ENCODE results near the gene HPSE. TPM values are rescaled to one million over a fixed set of nuclear protein-coding genes. Genes with fewer than 3 reads are reported as not detected.

The HPSE gene
- total and polyA plus RNA-seq, 2 of the 13 experiments (the other 11 are each of a cell fraction or from before 2014, with no cell fraction given) = not detected

DNA sequence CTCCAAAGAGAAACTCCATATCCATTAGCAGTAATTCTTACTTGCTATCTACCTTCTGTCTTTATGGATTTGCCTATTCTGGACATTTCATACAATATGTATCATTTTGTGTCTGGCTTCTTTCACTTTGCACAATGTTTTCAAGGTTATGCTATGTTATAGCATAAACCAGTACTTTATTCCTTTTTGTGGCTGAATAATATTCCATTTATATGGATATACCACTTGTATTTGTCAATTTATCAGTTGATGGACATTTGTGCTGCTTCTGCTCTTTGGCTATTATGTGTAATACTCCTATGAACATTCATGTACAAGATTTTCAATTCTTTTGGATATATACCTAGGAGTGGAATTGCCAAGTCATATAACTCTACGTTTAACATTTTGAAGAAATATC lies 18.9 kb upstream of the HPSE start:
- intact Hi-C loops (cut with micrococcal nuclease; ENCODE audit: unreplicated experiment) = no loop called here
- no peaks in the 10 kb centered on the region for H3K79me2 ChIP-seq (ENCODE audit: insufficient read depth, low read length)
- TF ChIP-seq, protein P1, sequence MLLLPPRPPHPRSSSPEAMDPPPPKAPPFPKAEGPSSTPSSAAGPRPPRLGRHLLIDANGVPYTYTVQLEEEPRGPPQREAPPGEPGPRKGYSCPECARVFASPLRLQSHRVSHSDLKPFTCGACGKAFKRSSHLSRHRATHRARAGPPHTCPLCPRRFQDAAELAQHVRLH (CRISPR knock-in tag; IDR thresholded peaks at IDR 0.05; ENCODE audit: borderline replicate concordance, low read depth) = no peak
- TF ChIP-seq ZNF547 (CRISPR knock-in tag; IDR thresholded peaks at IDR 0.05) (no peak), ZNF850 (CRISPR knock-in tag; conservative IDR thresholded peaks at IDR 0.05) (no peak), TIGD3 (CRISPR knock-in tag; IDR thresholded peaks at IDR 0.05; ENCODE audit: borderline replicate concordance) (no peak), HOXA7 (CRISPR knock-in tag; IDR thresholded peaks at IDR 0.05) (no peak), THAP9 (CRISPR knock-in tag; IDR thresholded peaks at IDR 0.05; ENCODE audit: borderline replicate concordance) (no peak), MED1 (CRISPR knock-in tag; IDR thresholded peaks at IDR 0.05) (no peak), HOXA5 (CRISPR knock-in tag; IDR thresholded peaks at IDR 0.05) (no peak), ZNF770 (CRISPR knock-in tag; IDR thresholded peaks at IDR 0.05) (no peak), MLX (CRISPR knock-in tag; IDR thresholded peaks at IDR 0.05) (no peak), TCF12 (IDR thresholded peaks at IDR 0.05) (no peak), TCF12 (CRISPR knock-in tag; IDR thresholded peaks at IDR 0.05) (no peak)
- TF ChIP-seq, protein P2, sequence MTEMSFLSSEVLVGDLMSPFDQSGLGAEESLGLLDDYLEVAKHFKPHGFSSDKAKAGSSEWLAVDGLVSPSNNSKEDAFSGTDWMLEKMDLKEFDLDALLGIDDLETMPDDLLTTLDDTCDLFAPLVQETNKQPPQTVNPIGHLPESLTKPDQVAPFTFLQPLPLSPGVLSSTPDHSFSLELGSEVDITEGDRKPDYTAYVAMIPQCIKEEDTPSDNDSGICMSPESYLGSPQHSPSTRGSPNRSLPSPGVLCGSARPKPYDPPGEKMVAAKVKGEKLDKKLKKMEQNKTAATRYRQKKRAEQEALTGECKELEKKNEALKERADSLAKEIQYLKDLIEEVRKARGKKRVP (CRISPR knock-in tag; IDR thresholded peaks at IDR 0.05) = no peak
- TF ChIP-seq, protein P3, sequence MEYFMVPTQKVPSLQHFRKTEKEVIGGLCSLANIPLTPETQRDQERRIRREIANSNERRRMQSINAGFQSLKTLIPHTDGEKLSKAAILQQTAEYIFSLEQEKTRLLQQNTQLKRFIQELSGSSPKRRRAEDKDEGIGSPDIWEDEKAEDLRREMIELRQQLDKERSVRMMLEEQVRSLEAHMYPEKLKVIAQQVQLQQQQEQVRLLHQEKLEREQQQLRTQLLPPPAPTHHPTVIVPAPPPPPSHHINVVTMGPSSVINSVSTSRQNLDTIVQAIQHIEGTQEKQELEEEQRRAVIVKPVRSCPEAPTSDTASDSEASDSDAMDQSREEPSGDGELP (IDR thresholded peaks at IDR 0.05; ENCODE audit: borderline replicate concordance, low read depth) = no peak
- POLR2A ChIA-PET = no interaction called here
- CTCF ChIA-PET (ENCODE audit: low intra/inter-chr PET ratio, low total read pairs) = no interaction called here
- in situ Hi-C loops (cut with HindIII; ENCODE audit: extremely low pct_ligation_motif_present, low pct_unique_long_range_greater_than_20kb) = loop anchor here (25.0 kb wide), 1 partner anchor 284 kb away; no protein-coding TSS in a partner anchor
- ATAC-seq (no peak), DNase-seq (ENCODE audit: low spot score) (no peak), FAIRE-seq (no peak)
- no peaks in the 10 kb centered on the region for H3K36me3 ChIP-seq (replicated peaks in 1 of 2; ENCODE audit: control insufficient read depth in 1 of 2, insufficient read depth in 2 of 2, low read length in 2 of 2)
- no peak overlapping the region for H3K4me2 ChIP-seq (ENCODE audit: low read depth, low read length)
- 12% methylated on average over 1 of the region's 1 CpG for WGBS (ENCODE audit: low lambda C conversion rate)
- H3K9me3 ChIP-seq (ENCODE audit: low read length) = no peaks in the 10 kb centered on the region
- H2AFZ ChIP-seq (ENCODE audit: low read length) = no peak overlapping the region
- H3K27me3 ChIP-seq (ENCODE audit: control insufficient read depth in 1 of 2, insufficient read depth in 2 of 2, low read length in 2 of 2) = no peaks in the 10 kb centered on the region; a peak in 1 of 5 replicates
- no peak overlapping the region for H3K9ac ChIP-seq (ENCODE audit: insufficient read depth, low read depth, low read length)
- BruUV-seq (replicated peaks) = no TSS peak
- H3K4me3 ChIP-seq (replicated peaks in 1 of 3; ENCODE audit: insufficient read depth in 1 of 3, low read depth in 2 of 3, low read length in 3 of 3) = no peak overlapping the region
- H4K20me1 ChIP-seq (ENCODE audit: insufficient read depth, low read length) = no peaks in the 10 kb centered on the region
- H3K27ac ChIP-seq (ENCODE audit: extremely low read length, insufficient read depth, low read length) = no peak overlapping the region
- H3K4me1 ChIP-seq (ENCODE audit: insufficient read depth, low read length) = peaks cover 24% of the 10 kb centered on the region

Data from HepG2 (cell line).